Activated CD8-positive, alpha-beta memory T cell treated with anti-CD3 and anti-CD28 coated beads for 48 hours (primary cell): ENCODE results near the gene SH2D1A.

ENCODE experiments used
- DNase-seq, 3 experiments: peaks; one replicate each; pipeline ENCODE4 v3.0.0-alpha.2; 2020; ENCODE audit warnings: low read depth in 2 of 3, low spot score in 2 of 3

Gene SH2D1A

GRCh38 chrX:124415115-124415800 lies 68.9 kb downstream of the SH2D1A start:
- no peak for DNase-seq

- DNase-seq: no peak
Observed at GRCh38 chrX:124421898-124422655, 75.7 kb downstream of the SH2D1A start.
